Measurements from ENCODE around the gene FAM110A. TPM values are rescaled to one million over a fixed set of nuclear protein-coding genes. Genes with fewer than 3 reads are reported as not detected.
A peak's percentile ranks its signal among the peaks of the same experiment; 100 is the strongest.

FAM110A gene
- total RNA-seq, 4 donors from 2014 or later = 2.8 to 6.9 (median 4.7) TPM

GRCh38 chr20:840503-840857 is 7.0 kb downstream of the FAM110A start:
- Histone ChIP-seq H3K4me3 (no peak overlapping the region), H3K9me3 (peaks cover 0 to 8% (median 0%) of the 10 kb centered on the region in 4 donors), H3K36me3 (no peaks in the 10 kb centered on the region), H3K27ac (no peak overlapping the region), H3K4me1 (peaks cover 0 to 33% (median 11%) of the 10 kb centered on the region in 4 donors), H3K27me3 (peaks cover 0 to 47% of the 10 kb centered on the region in 2 donors)
- no peak for DNase-seq (ENCODE audit: low spot score in 2 of 2)
- TF ChIP-seq POLR2A (IDR thresholded peaks at IDR 0.05) = no peak
- TF ChIP-seq, protein P1, sequence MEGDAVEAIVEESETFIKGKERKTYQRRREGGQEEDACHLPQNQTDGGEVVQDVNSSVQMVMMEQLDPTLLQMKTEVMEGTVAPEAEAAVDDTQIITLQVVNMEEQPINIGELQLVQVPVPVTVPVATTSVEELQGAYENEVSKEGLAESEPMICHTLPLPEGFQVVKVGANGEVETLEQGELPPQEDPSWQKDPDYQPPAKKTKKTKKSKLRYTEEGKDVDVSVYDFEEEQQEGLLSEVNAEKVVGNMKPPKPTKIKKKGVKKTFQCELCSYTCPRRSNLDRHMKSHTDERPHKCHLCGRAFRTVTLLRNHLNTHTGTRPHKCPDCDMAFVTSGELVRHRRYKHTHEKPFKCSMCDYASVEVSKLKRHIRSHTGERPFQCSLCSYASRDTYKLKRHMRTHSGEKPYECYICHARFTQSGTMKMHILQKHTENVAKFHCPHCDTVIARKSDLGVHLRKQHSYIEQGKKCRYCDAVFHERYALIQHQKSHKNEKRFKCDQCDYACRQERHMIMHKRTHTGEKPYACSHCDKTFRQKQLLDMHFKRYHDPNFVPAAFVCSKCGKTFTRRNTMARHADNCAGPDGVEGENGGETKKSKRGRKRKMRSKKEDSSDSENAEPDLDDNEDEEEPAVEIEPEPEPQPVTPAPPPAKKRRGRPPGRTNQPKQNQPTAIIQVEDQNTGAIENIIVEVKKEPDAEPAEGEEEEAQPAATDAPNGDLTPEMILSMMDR (IDR thresholded peaks at IDR 0.05) = no peak
- no peak for TF ChIP-seq EP300 (IDR thresholded peaks at IDR 0.05)
- WGBS, 2 donors = 92 to 95% methylated on average over 7 of the region's 7 CpGs

DNA sequence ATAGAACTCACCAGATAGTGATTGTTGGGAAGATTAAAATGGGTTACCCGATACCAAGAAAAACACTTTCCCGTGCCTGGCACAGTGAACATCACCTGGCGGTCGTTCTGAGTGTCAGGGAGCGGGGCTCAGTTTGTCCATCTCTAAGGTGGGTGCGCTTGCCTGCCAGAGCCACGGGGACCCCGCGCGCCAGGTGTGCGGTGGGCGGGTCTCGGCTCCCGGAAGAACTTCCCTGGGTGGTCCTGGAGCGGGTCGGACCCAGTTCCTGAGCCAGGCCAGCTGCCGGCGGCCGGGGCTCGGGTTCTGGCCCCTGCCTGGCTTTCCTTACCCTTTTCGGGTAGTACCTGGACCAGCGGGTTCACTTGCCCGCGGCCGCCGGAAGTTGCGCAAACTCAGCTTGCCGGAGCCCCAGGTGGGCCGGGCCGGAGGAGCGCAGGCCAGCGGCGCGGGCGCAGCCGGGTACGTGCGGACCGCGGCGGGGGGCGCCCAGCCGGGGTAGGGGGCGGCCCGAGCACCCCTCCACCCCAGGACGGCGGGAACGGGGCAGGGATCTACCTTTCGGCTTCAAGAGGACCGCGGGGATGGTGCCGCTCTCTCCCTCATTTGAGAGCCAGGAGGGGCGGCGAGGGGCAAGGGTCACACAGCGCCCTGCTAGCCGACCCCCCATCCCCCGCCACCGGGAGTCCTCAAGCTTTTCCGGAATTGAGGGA is 7.5 kb downstream of the FAM110A start:
- no peak for TF ChIP-seq EP300 (IDR thresholded peaks at IDR 0.05)
- TF ChIP-seq POLR2A (IDR thresholded peaks at IDR 0.05) = no peak
- TF ChIP-seq, protein P1 (IDR thresholded peaks at IDR 0.05) = no peak
- peak overlapping the region in 1 of 4 donors; percentile 43 for H3K27ac ChIP-seq
- DNase-seq (ENCODE audit: low spot score in 2 of 2) = no peak
- WGBS, 2 donors = 12 to 32% methylated on average over 23 to 36 of the region's 59 CpGs
- no peaks in the 10 kb centered on the region for H3K36me3 ChIP-seq
- H3K27me3 ChIP-seq = peaks cover 0 to 47% of the 10 kb centered on the region in 2 donors
- H3K4me1 ChIP-seq = peaks cover 0 to 34% (median 10%) of the 10 kb centered on the region in 4 donors
- peak overlapping the region in 2 of 4 donors; percentile 33 to 36 for H3K4me3 ChIP-seq
- peaks cover 0 to 8% (median 0%) of the 10 kb centered on the region in 4 donors for H3K9me3 ChIP-seq

GRCh38 chr20:841568-842546 is 8.3 kb downstream of the FAM110A start:
- peaks cover 0 to 47% of the 10 kb centered on the region in 2 donors for H3K27me3 ChIP-seq
- 35 to 41% methylated on average over 57 to 59 of the region's 62 CpGs for WGBS, 2 donors
- peak overlapping the region in 2 of 4 donors; percentile 33 to 36 for H3K4me3 ChIP-seq
- peaks cover 0 to 40% (median 13%) of the 10 kb centered on the region in 4 donors for H3K4me1 ChIP-seq
- H3K9me3 ChIP-seq = peaks cover 0 to 8% (median 0%) of the 10 kb centered on the region in 4 donors
- TF ChIP-seq, protein P1 (IDR thresholded peaks at IDR 0.05) = no peak
- TF ChIP-seq POLR2A (IDR thresholded peaks at IDR 0.05) = no peak
- no peak for TF ChIP-seq EP300 (IDR thresholded peaks at IDR 0.05)
- no peaks in the 10 kb centered on the region for H3K36me3 ChIP-seq
- no peak for DNase-seq (ENCODE audit: low spot score in 2 of 2)
- peak overlapping the region in 1 of 4 donors; percentile 43 for H3K27ac ChIP-seq

DNA sequence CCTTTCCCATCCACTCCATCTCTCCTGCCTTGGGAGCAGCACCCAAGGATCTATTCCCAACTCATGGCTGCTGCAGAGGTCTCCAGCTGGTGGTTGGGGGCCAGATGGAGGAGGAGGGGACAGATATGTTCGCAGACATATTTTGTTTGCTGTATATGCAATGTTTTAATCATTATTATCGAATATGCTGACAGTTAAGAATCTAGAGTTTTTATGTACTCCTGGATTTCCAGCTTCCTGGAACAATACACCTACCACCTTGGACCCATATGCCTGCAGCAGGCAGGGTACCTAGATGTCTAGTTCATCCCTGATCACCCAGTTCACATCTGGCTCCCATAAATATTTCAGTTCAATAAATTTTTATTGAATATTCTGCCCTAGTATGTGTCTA is 9.0 kb downstream of the FAM110A start:
- Histone ChIP-seq H3K27me3 (peaks cover 0 to 47% of the 10 kb centered on the region in 2 donors), H3K36me3 (no peaks in the 10 kb centered on the region), H3K9me3 (peaks cover 0 to 8% (median 0%) of the 10 kb centered on the region in 4 donors), H3K4me3 (no peak overlapping the region), H3K27ac (no peak overlapping the region), H3K4me1 (peaks cover 0 to 43% (median 14%) of the 10 kb centered on the region in 4 donors)
- no peak for DNase-seq (ENCODE audit: low spot score in 2 of 2)
- TF ChIP-seq EP300 (IDR thresholded peaks at IDR 0.05) (no peak), POLR2A (IDR thresholded peaks at IDR 0.05) (no peak)
- TF ChIP-seq, protein P1 (IDR thresholded peaks at IDR 0.05) = no peak
- 87 to 90% methylated on average over 2 of the region's 2 CpGs for WGBS, 2 donors
